HG03159 (cell line): ENCODE results near the gene RER1.

Experiments
- ATAC-seq: cut with Tn5 transposase; IDR thresholded peaks from one replicate; pipeline ENCODE4 v1.9.1; 2021; ENCODE audit warnings: mild to moderate bottlenecking, moderate library complexity; ENCODE audit not compliant: unreplicated experiment

Gene RER1

GRCh38 chr1:2375246-2375922 lies 16.3 kb upstream of the RER1 start:
- no peak for ATAC-seq

GRCh38 chr1:2375923-2376260 lies 15.7 kb upstream of the RER1 start:
- ATAC-seq = no peak

GRCh38 chr1:2376261-2376741 lies 15.3 kb upstream of the RER1 start:
- no peak for ATAC-seq

- no peak for ATAC-seq
Observed at GRCh38 chr1:2376931-2377672, 14.5 kb upstream of the RER1 start.

- no peak for ATAC-seq
Observed at GRCh38 chr1:2377751-2378440, 13.7 kb upstream of the RER1 start.

- ATAC-seq = no peak
Observed at GRCh38 chr1:2378441-2378851, 13.2 kb upstream of the RER1 start.

- ATAC-seq = no peak
Observed at GRCh38 chr1:2378956-2379732, 12.5 kb upstream of the RER1 start.

GRCh38 chr1:2379733-2380404 lies 11.8 kb upstream of the RER1 start:
- no peak for ATAC-seq

GRCh38 chr1:2380816-2381591 lies 10.6 kb upstream of the RER1 start:
- no peak for ATAC-seq

GRCh38 chr1:2381741-2382620 lies 9.7 kb upstream of the RER1 start:
- no peak for ATAC-seq

GRCh38 chr1:2382621-2383361 lies 8.8 kb upstream of the RER1 start:
- ATAC-seq = no peak

- no peak for ATAC-seq
Observed at GRCh38 chr1:2383576-2383975, 8.1 kb upstream of the RER1 start.

GRCh38 chr1:2384130-2384860 lies 7.3 kb upstream of the RER1 start:
- ATAC-seq = no peak

- ATAC-seq = no peak
Observed at GRCh38 chr1:2384941-2385481, 6.6 kb upstream of the RER1 start.

GRCh38 chr1:2385606-2386280 lies 5.9 kb upstream of the RER1 start:
- ATAC-seq = no peak
